GM23338 (cell line): ENCODE data around the gene ZNF488. TPM values are rescaled to one million over a fixed set of nuclear protein-coding genes. Genes with fewer than 3 reads are reported as not detected.

ENCODE experiments used
- ATAC-seq: fragments of 200-7000 bp; cut with Tn5 transposase; 3 replicates; pipeline ENCODE4 v1.9.1; 2020
- DNase-seq: peaks from one replicate; pipeline ENCODE4 v3.0.0-alpha.2; 2015; ENCODE audit warnings: low spot score
- H2AFZ ChIP-seq: fragments of 200-600 bp; sonication (generic); 2 replicates; pipeline ENCODE4 v1.8.0; 2016; ENCODE audit warnings: antibody characterized with exemption, mild to moderate bottlenecking, moderate library complexity
- H3F3A ChIP-seq: fragments of 200-600 bp; sonication (generic); replicated peaks from 2 replicates; pipeline ENCODE4 v1.8.0; 2017; ENCODE audit warnings: antibody characterized with exemption, mixed run types, low read depth
- H3K27ac ChIP-seq: fragments of 200-600 bp; sonication (generic); 2 replicates; pipeline ENCODE4 v1.6.1; 2016; ENCODE audit warnings: low read depth
- H3K27me3 ChIP-seq: fragments of 200-600 bp; sonication (generic); 2 replicates; pipeline ENCODE4 v1.8.0; 2016; ENCODE audit warnings: mild to moderate bottlenecking, mixed run types, moderate library complexity; ENCODE audit not compliant: insufficient read depth
- H3K36me3 ChIP-seq: fragments of 200-600 bp; sonication (generic); 2 replicates; pipeline ENCODE4 v1.8.0; 2016; ENCODE audit warnings: mild to moderate bottlenecking; ENCODE audit not compliant: insufficient read depth
- H3K4me1 ChIP-seq: fragments of 200-600 bp; sonication (generic); 2 replicates; pipeline ENCODE4 v1.8.0; 2016; ENCODE audit warnings: mild to moderate bottlenecking, moderate library complexity; ENCODE audit not compliant: insufficient read depth
- H3K4me2 ChIP-seq: fragments of 200-600 bp; sonication (generic); 2 replicates; pipeline ENCODE4 v1.7.1; 2017; ENCODE audit warnings: mixed run types
- H3K4me3 ChIP-seq: fragments of 200-600 bp; sonication (generic); 2 replicates; pipeline ENCODE4 v1.6.1; 2016; ENCODE audit warnings: mixed run types
- H3K79me2 ChIP-seq: fragments of 200-600 bp; sonication (generic); replicated peaks from 2 replicates; pipeline ENCODE4 v1.8.0; 2017; ENCODE audit warnings: mild to moderate bottlenecking; ENCODE audit not compliant: insufficient read depth
- H3K9me2 ChIP-seq: fragments of 200-600 bp; sonication (generic); 2 replicates; pipeline ENCODE4 v1.8.0; 2017; ENCODE audit not compliant: insufficient read depth
- H4K20me1 ChIP-seq: fragments of 200-600 bp; sonication (generic); replicated peaks from 2 replicates; pipeline ENCODE4 v1.8.0; 2017; ENCODE audit warnings: mild to moderate bottlenecking; ENCODE audit not compliant: insufficient read depth
- H3K27ac Mint-ChIP-seq: 2 replicates; pipeline ENCODE4 v1.8.0; 2020; ENCODE audit warnings: inconsistent platforms, mild to moderate bottlenecking, moderate library complexity, mixed read lengths
- H3K27me3 Mint-ChIP-seq: 3 replicates; pipeline ENCODE4 v1.8.0; 2022; ENCODE audit warnings: low read depth, mild to moderate bottlenecking, moderate library complexity, mixed read lengths, inconsistent platforms; ENCODE audit not compliant: insufficient read depth, poor library complexity
- H3K36me3 Mint-ChIP-seq: 3 replicates; pipeline ENCODE4 v1.8.0; 2021; ENCODE audit warnings: low read depth, mild to moderate bottlenecking, inconsistent platforms, moderate library complexity, mixed read lengths
- H3K4me1 Mint-ChIP-seq: 3 replicates; pipeline ENCODE4 v1.8.0; 2020; ENCODE audit warnings: mild to moderate bottlenecking, inconsistent platforms, mixed read lengths
- H3K4me3 Mint-ChIP-seq: 3 replicates; pipeline ENCODE4 v1.8.0; 2021; ENCODE audit warnings: moderate library complexity, mild to moderate bottlenecking, inconsistent platforms, mixed read lengths
- H3K9me3 Mint-ChIP-seq: 3 replicates; pipeline ENCODE4 v1.8.0; 2020; ENCODE audit warnings: moderate library complexity, mild to moderate bottlenecking, inconsistent platforms, mixed read lengths
- CREB1 ChIP-seq: fragments of 250-450 bp; sonication (Bioruptor Pico); IDR thresholded peaks from 2 replicates; pipeline ENCODE4 v1.5.0; 2020; ENCODE audit warnings: low read depth, mild to moderate bottlenecking, moderate library complexity
- CTCF ChIP-seq, 2 experiments: fragments of 200-600 bp in 1 of 2; sonication (generic) in 1 of 2; conservative IDR thresholded peaks; 2 replicates each; pipeline versions ENCODE4 v1.5.1 to v1.6.1; 2016 to 2017; ENCODE audit warnings: antibody characterized with exemption in 2 of 2, low read depth in 2 of 2, mild to moderate bottlenecking in 2 of 2, moderate library complexity in 1 of 2
- EZH2 ChIP-seq: fragments of 200-600 bp; sonication (generic); IDR thresholded peaks from one replicate; pipeline ENCODE4 v1.8.0; 2017; ENCODE audit warnings: antibody characterized with exemption, mild to moderate bottlenecking, low read depth; ENCODE audit not compliant: unreplicated experiment
- EZH2phosphoT487 ChIP-seq: fragments of 200-600 bp; sonication (generic); IDR thresholded peaks from one replicate; pipeline ENCODE4 v1.8.1; 2018; ENCODE audit warnings: antibody characterized with exemption; ENCODE audit not compliant: unreplicated experiment
- JUNB ChIP-seq: IDR thresholded peaks from one replicate; pipeline ENCODE4 v1.6.1; 2016; ENCODE audit warnings: antibody characterized with exemption; ENCODE audit not compliant: unreplicated experiment
- NANOG ChIP-seq: IDR thresholded peaks from 2 replicates; pipeline ENCODE4 v1.6.1; 2016; ENCODE audit warnings: antibody characterized with exemption, borderline replicate concordance
- POLR2AphosphoS5 ChIP-seq: IDR thresholded peaks from 2 replicates; pipeline ENCODE4 v1.6.1; 2016; ENCODE audit warnings: antibody characterized with exemption, low read depth
- STAT1 ChIP-seq: IDR thresholded peaks from one replicate; pipeline ENCODE4 v1.6.1; 2016; ENCODE audit warnings: antibody characterized with exemption; ENCODE audit not compliant: unreplicated experiment
- ZNF114 ChIP-seq: fragments of 250-450 bp; sonication (Bioruptor Pico); IDR thresholded peaks from 2 replicates; pipeline ENCODE4 v1.5.0; 2020; ENCODE audit warnings: mild to moderate bottlenecking, moderate library complexity
- ZNF331 ChIP-seq: fragments of 250-450 bp; sonication (Bioruptor Pico); IDR thresholded peaks from 2 replicates; pipeline ENCODE4 v1.5.0; 2020; ENCODE audit warnings: low read depth, mild to moderate bottlenecking, moderate library complexity
- ZNF462 ChIP-seq: fragments of 250-450 bp; sonication (Bioruptor Pico); IDR thresholded peaks from 2 replicates; pipeline ENCODE4 v1.5.0; 2020; ENCODE audit warnings: mild to moderate bottlenecking, moderate library complexity
- polyA plus RNA-seq: library from polyadenylated mRNA; unstranded; fragments of >200 nt; fragmentation: Nextera tagmentation; extraction: Ambion mirVana; gene quantifications from 2 replicates; pipeline ENCODE4 v1.2.1, GENCODE V29; 2016
- total RNA-seq: library from RNA; depleted of rRNA; stranded (reverse); fragments of >200 nt; shearing (Covaris generic); gene quantifications from 2 replicates; pipeline ENCODE4 v1.2.3, GENCODE V29; 2014
- TF ChIP-seq, protein P1 (sequence below): IDR thresholded peaks from one replicate; pipeline ENCODE4 v1.6.1; 2018; ENCODE audit warnings: antibody characterized with exemption; ENCODE audit not compliant: unreplicated experiment
- TF ChIP-seq, protein P2 (sequence below): IDR thresholded peaks from 2 replicates; pipeline ENCODE4 v1.6.1; 2016; ENCODE audit warnings: antibody characterized with exemption

Gene ZNF488
- total and polyA plus RNA-seq, 2 experiments from 2014 or later: 2.5 to 5.2 TPM

DNA sequence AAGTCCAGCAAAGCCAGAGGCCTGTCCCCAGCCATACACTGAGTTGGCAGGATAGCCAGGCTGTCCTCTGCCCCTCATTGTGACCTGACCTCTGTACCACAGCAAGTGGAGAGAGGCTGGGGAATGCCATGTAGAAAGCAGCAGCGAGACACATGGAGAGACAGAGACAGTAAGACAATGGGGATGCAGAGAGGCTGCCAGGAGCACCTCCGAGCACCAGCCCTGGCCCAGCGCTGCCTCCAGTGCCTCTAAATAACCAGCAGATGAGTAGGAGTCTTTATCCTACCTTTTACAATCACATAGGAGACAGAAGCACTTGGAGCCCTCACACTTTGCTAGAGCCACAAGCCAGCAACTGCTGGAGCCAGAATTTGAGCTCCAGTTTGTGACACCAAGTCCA lies 53.7 kb downstream of the ZNF488 start:
- no peaks in the 10 kb centered on the region for H4K20me1 ChIP-seq
- no peaks in the 10 kb centered on the region for H3K4me1 ChIP-seq
- H3K4me3 ChIP-seq: no peak overlapping the region
- no peaks in the 10 kb centered on the region for H3K36me3 Mint-ChIP-seq
- H3F3A ChIP-seq: no peaks in the 10 kb centered on the region
- H3K27me3 ChIP-seq: no peaks in the 10 kb centered on the region
- no peaks in the 10 kb centered on the region for H3K79me2 ChIP-seq
- TF ChIP-seq ZNF462 (no peak), EZH2phosphoT487 (no peak), STAT1 (no peak), CREB1 (CRISPR knock-in tag) (no peak), EZH2 (no peak), POLR2AphosphoS5 (no peak), ZNF114 (no peak), ZNF331 (CRISPR knock-in tag) (no peak), NANOG (no peak), JUNB (no peak), CTCF (conservative IDR thresholded peaks at IDR 0.05; ENCODE audit: low read depth in 2 of 2) (no peak)
- TF ChIP-seq, protein P1, sequence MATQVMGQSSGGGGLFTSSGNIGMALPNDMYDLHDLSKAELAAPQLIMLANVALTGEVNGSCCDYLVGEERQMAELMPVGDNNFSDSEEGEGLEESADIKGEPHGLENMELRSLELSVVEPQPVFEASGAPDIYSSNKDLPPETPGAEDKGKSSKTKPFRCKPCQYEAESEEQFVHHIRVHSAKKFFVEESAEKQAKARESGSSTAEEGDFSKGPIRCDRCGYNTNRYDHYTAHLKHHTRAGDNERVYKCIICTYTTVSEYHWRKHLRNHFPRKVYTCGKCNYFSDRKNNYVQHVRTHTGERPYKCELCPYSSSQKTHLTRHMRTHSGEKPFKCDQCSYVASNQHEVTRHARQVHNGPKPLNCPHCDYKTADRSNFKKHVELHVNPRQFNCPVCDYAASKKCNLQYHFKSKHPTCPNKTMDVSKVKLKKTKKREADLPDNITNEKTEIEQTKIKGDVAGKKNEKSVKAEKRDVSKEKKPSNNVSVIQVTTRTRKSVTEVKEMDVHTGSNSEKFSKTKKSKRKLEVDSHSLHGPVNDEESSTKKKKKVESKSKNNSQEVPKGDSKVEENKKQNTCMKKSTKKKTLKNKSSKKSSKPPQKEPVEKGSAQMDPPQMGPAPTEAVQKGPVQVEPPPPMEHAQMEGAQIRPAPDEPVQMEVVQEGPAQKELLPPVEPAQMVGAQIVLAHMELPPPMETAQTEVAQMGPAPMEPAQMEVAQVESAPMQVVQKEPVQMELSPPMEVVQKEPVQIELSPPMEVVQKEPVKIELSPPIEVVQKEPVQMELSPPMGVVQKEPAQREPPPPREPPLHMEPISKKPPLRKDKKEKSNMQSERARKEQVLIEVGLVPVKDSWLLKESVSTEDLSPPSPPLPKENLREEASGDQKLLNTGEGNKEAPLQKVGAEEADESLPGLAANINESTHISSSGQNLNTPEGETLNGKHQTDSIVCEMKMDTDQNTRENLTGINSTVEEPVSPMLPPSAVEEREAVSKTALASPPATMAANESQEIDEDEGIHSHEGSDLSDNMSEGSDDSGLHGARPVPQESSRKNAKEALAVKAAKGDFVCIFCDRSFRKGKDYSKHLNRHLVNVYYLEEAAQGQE: no peak
- TF ChIP-seq, protein P2, sequence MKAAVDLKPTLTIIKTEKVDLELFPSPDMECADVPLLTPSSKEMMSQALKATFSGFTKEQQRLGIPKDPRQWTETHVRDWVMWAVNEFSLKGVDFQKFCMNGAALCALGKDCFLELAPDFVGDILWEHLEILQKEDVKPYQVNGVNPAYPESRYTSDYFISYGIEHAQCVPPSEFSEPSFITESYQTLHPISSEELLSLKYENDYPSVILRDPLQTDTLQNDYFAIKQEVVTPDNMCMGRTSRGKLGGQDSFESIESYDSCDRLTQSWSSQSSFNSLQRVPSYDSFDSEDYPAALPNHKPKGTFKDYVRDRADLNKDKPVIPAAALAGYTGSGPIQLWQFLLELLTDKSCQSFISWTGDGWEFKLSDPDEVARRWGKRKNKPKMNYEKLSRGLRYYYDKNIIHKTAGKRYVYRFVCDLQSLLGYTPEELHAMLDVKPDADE: no peak
- DNase-seq (no peak), ATAC-seq (no peak)
- H3K27ac ChIP-seq: no peak overlapping the region
- H3K36me3 ChIP-seq: no peaks in the 10 kb centered on the region
- no peak overlapping the region for H2AFZ ChIP-seq
- H3K4me2 ChIP-seq: no peak overlapping the region
- no peak overlapping the region for H3K27ac Mint-ChIP-seq
- no peak overlapping the region for H3K4me3 Mint-ChIP-seq
- no peaks in the 10 kb centered on the region for H3K9me2 ChIP-seq
- no peaks in the 10 kb centered on the region for H3K9me3 Mint-ChIP-seq
- peaks cover 1% of the 10 kb centered on the region for H3K27me3 Mint-ChIP-seq
- H3K4me1 Mint-ChIP-seq: no peaks in the 10 kb centered on the region; the same call in 1 of the 3 replicates
